Fibroblast of lung (primary cell): ENCODE data around the gene CA5A. TPM values are rescaled to one million over a fixed set of nuclear protein-coding genes. Genes with fewer than 3 reads are reported as not detected.
A peak's percentile ranks its signal among the peaks of the same experiment; 100 is the strongest.
"Not testable (repeated sequence)": the region's sequence is repeated elsewhere in the genome, so short reads cannot be mapped to it uniquely, and the experiment has no call there.

Experiments
- DNase-seq, 2 donors: peaks; one replicate each; pipeline versions ENCODE4 v3.0.0 to v3.0.0-alpha.2; 2010; ENCODE audit warnings: low read depth in 2 of 2
- H2AFZ ChIP-seq: 2 replicates; pipeline ENCODE4 v1.5.1; 2012; ENCODE audit warnings: low read length, control low read depth, inconsistent platforms
- H3K27ac ChIP-seq: 2 replicates; pipeline ENCODE4 v1.5.1; 2011; ENCODE audit warnings: low read length, control low read depth; ENCODE audit not compliant: insufficient read depth
- H3K27me3 ChIP-seq: 2 replicates; pipeline ENCODE4 v1.5.1; 2011; ENCODE audit warnings: mild to moderate bottlenecking, low read length; ENCODE audit not compliant: control insufficient read depth, insufficient read depth
- H3K36me3 ChIP-seq: 2 replicates; pipeline ENCODE4 v1.5.1; 2011; ENCODE audit warnings: low read length; ENCODE audit not compliant: control insufficient read depth, insufficient read depth
- H3K4me1 ChIP-seq: 2 replicates; pipeline ENCODE4 v1.5.1; 2011; ENCODE audit warnings: low read length; ENCODE audit not compliant: control insufficient read depth, insufficient read depth; ENCODE audit errors: extremely low read depth
- H3K4me2 ChIP-seq: 2 replicates; pipeline ENCODE4 v1.5.1; 2011; ENCODE audit warnings: low read length, control low read depth; ENCODE audit not compliant: insufficient read depth; ENCODE audit errors: extremely low read depth
- H3K4me3 ChIP-seq, 4 experiments: fragments of 200-600 bp in 1 of 4; sonication (generic) in 1 of 4; replicated peaks in 1 of 4; 2 replicates each; pipeline ENCODE4 v1.5.1; 2011 to 2016; ENCODE audit warnings: low read length in 4 of 4, low read depth in 3 of 4, mild to moderate bottlenecking in 3 of 4, control low read depth in 2 of 4, inconsistent platforms in 1 of 4, mixed read lengths in 1 of 4; ENCODE audit not compliant: insufficient read depth in 1 of 4; ENCODE audit errors: control extremely low read depth in 1 of 4
- H3K79me2 ChIP-seq: 2 replicates; pipeline ENCODE4 v1.5.1; 2012; ENCODE audit warnings: mild to moderate bottlenecking, low read length, inconsistent platforms; ENCODE audit not compliant: control insufficient read depth, insufficient read depth
- H3K9ac ChIP-seq: 2 replicates; pipeline ENCODE4 v1.5.1; 2011; ENCODE audit warnings: mild to moderate bottlenecking, low read length, control low read depth; ENCODE audit not compliant: insufficient read depth
- H3K9me3 ChIP-seq: 2 replicates; pipeline ENCODE4 v1.5.1; 2012; ENCODE audit warnings: low read depth, low read length; ENCODE audit not compliant: control insufficient read depth, insufficient read depth
- H4K20me1 ChIP-seq: 2 replicates; pipeline ENCODE4 v1.5.1; 2011; ENCODE audit warnings: low read length; ENCODE audit not compliant: control insufficient read depth, insufficient read depth; ENCODE audit errors: extremely low read depth
- EZH2 ChIP-seq: IDR thresholded peaks from 2 replicates; pipeline ENCODE4 v1.5.1; 2012; ENCODE audit warnings: low read length, control low read depth, mild to moderate bottlenecking; ENCODE audit errors: missing control alignments
- polyA plus RNA-seq, 2 donors: library from polyadenylated mRNA; depleted of rRNA in 1 of 2; stranded (reverse) in 1 of 2; unstranded in 1 of 2; fragments of >200 nt; gene quantifications; 2 replicates each; pipeline ENCODE4 v1.2.1, GENCODE V29; 2011 to 2012; ENCODE audit warnings: missing spikeins in 1 of 2
- total RNA-seq: library from RNA; depleted of rRNA; stranded (reverse); fragments of >200 nt; gene quantifications from 2 replicates; pipeline ENCODE4 v1.2.1, GENCODE V29; 2014
- TF ChIP-seq, protein P1 (sequence below), 2 donors: IDR thresholded peaks in 1 of 2; conservative IDR thresholded peaks in 1 of 2; 1 replicate in 1 of 2; 2 replicates in 1 of 2; pipeline ENCODE4 v1.5.1; 2011 to 2012; ENCODE audit warnings: low read length in 2 of 2, control low read depth in 1 of 2, inconsistent platforms in 1 of 2, low read depth in 1 of 2, mild to moderate bottlenecking in 1 of 2

CA5A gene
- total and polyA plus RNA-seq, 2 donors (not counting 1 experiment from before 2014, with no cell fraction given), result not detected

GRCh38 chr16:87917503-87917902 is 18.8 kb downstream of the CA5A start:
- H3K36me3 ChIP-seq, result no peaks in the 10 kb centered on the region
- no peak overlapping the region for H3K4me3 ChIP-seq
- TF ChIP-seq, protein P1, sequence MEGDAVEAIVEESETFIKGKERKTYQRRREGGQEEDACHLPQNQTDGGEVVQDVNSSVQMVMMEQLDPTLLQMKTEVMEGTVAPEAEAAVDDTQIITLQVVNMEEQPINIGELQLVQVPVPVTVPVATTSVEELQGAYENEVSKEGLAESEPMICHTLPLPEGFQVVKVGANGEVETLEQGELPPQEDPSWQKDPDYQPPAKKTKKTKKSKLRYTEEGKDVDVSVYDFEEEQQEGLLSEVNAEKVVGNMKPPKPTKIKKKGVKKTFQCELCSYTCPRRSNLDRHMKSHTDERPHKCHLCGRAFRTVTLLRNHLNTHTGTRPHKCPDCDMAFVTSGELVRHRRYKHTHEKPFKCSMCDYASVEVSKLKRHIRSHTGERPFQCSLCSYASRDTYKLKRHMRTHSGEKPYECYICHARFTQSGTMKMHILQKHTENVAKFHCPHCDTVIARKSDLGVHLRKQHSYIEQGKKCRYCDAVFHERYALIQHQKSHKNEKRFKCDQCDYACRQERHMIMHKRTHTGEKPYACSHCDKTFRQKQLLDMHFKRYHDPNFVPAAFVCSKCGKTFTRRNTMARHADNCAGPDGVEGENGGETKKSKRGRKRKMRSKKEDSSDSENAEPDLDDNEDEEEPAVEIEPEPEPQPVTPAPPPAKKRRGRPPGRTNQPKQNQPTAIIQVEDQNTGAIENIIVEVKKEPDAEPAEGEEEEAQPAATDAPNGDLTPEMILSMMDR (conservative IDR thresholded peaks at IDR 0.05 in 1 of 2, IDR thresholded peaks at IDR 0.05 in 1 of 2; ENCODE audit: low read depth in 1 of 2, low read length in 2 of 2), result no peak
- no peak for TF ChIP-seq EZH2
- no peaks in the 10 kb centered on the region for H3K79me2 ChIP-seq
- no peaks in the 10 kb centered on the region for H4K20me1 ChIP-seq
- H3K9ac ChIP-seq, result no peak overlapping the region
- peaks cover 4% of the 10 kb centered on the region for H3K27me3 ChIP-seq
- no peaks in the 10 kb centered on the region for H3K9me3 ChIP-seq
- no peak overlapping the region for H3K4me2 ChIP-seq
- H3K27ac ChIP-seq, result no peak overlapping the region
- H3K4me1 ChIP-seq, result no peaks in the 10 kb centered on the region
- no peak overlapping the region for H2AFZ ChIP-seq
- DNase-seq, result no peak

DNA sequence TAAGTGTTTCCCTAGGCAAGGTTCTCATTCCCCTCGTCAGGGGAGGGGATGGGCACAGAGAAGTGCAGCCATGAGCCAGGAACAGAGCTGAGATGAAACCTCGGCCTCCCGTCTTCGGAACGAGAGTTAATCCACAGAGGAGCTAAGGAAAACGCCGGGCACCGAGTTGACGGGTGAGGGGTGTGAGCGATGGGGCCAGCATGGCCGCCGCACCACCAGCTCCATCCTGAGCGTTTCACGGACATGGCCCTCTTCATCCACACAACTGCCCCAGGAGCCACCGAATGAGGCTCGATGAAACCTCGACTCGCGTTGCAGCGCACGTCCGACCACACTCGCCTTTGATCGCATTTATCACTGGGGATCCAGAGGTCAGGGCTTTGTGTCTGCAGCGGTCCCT is 21.5 kb downstream of the CA5A start:
- H2AFZ ChIP-seq, result no peak overlapping the region
- H3K79me2 ChIP-seq, result no peaks in the 10 kb centered on the region
- no peak overlapping the region for H3K4me2 ChIP-seq
- no peaks in the 10 kb centered on the region for H3K36me3 ChIP-seq
- no peak overlapping the region for H3K27ac ChIP-seq
- H3K4me1 ChIP-seq, result no peaks in the 10 kb centered on the region
- DNase-seq, result no peak
- H3K9ac ChIP-seq, result no peak overlapping the region
- TF ChIP-seq, protein P1 (conservative IDR thresholded peaks at IDR 0.05 in 1 of 2, IDR thresholded peaks at IDR 0.05 in 1 of 2; ENCODE audit: low read depth in 1 of 2, low read length in 2 of 2), result no peak
- no peak for TF ChIP-seq EZH2
- peaks cover 4% of the 10 kb centered on the region for H3K27me3 ChIP-seq
- no peak overlapping the region for H3K4me3 ChIP-seq
- H4K20me1 ChIP-seq, result no peaks in the 10 kb centered on the region
- no peaks in the 10 kb centered on the region for H3K9me3 ChIP-seq

GRCh38 chr16:87914021-87914725 is 22.2 kb downstream of the CA5A start:
- H3K79me2 ChIP-seq, DNase-seq, H3K9ac ChIP-seq, H3K4me3 ChIP-seq, H3K27ac ChIP-seq, H2AFZ ChIP-seq, H3K27me3 ChIP-seq, H3K36me3 ChIP-seq, H3K9me3 ChIP-seq, H3K4me1 ChIP-seq, H4K20me1 ChIP-seq, H3K4me2 ChIP-seq: not testable (repeated sequence)

GRCh38 chr16:87912691-87913090 is 23.6 kb downstream of the CA5A start:
- H2AFZ ChIP-seq, H3K9ac ChIP-seq, H3K27me3 ChIP-seq, H3K27ac ChIP-seq, H3K4me2 ChIP-seq, DNase-seq, H3K36me3 ChIP-seq, H4K20me1 ChIP-seq, H3K4me1 ChIP-seq, H3K79me2 ChIP-seq, H3K9me3 ChIP-seq, H3K4me3 ChIP-seq: not testable (repeated sequence)

- not testable (repeated sequence) for H3K79me2 ChIP-seq, H3K36me3 ChIP-seq, H2AFZ ChIP-seq, H4K20me1 ChIP-seq, H3K4me2 ChIP-seq, H3K9ac ChIP-seq, H3K4me1 ChIP-seq, H3K9me3 ChIP-seq, H3K27ac ChIP-seq, H3K4me3 ChIP-seq, H3K27me3 ChIP-seq
- peak; percentile 55 to 73 for DNase-seq
Observed at GRCh38 chr16:87911106-87911763, 25.1 kb downstream of the CA5A start.
